EL (cell line): Measurements from ENCODE around the gene RAB3C.

Experiments
- DNase-seq: peaks from one replicate; pipeline ENCODE4 v3.0.0-alpha.2; 2016

RAB3C gene

DNA sequence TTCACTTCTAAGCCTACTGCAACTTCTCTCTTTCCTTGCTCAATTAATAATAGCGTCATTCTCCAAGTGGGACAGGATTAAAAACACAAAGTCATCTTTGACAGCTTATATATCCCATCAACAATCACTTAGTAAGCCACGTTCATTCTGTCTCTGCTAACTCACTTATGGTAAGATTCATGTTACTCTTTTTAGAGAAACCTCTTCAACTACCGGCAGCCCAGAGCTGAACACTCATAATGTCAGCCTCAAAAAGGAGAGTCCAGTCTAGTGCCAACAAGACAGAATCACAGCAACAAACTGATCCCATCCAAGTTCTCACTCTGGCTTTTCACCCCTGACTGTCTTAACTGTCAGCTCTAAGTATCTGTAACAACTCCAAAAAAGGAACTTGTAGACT lies 196.0 kb downstream of the RAB3C start:
- no peak for DNase-seq

DNA sequence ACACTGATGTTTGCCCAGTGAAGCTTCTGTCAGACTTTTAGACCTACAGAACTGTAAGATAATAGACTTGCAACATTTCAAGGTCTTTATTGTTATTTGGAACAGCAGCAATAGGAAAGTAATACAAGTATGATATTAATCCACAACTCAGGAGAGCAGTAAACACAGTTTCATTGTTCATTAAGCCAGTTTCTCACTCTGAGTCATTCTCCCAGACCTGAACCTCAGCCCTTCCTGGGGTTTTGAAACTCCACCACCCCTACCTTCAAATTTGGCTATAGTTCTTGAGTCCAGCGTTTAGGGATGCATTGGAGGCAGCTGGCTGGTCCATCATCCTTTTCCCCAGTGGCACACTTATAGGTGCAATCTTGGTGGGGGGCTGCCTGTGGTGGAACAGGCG lies 203.2 kb downstream of the RAB3C start:
- no peak for DNase-seq

DNA sequence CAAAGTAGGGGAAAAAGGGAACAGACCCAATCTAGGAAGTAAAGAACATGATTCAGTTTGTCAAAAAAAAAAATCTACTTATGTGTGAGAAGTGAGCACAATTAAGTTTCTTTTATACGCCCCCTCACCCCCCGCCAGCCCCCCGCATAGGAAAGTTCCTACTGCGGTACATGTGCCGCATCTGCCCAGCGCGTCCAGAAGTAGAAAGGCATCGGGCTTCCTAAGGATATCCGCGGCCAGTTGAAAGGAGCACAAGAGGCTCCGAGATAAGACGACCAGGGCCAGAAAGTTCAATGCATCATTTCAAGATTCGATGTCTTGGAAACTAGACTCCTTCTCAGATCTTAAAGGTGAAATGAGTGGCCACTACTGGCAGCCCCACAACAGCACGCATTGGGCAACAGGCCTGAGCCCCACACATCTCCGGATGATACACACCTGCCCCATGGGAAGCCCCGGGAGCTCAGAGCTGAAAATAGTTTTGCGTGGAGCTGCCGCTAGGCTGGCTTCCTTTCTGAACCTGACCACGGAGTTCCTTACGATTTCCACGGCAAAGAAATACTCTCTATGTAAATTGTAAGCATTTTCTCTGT lies 203.9 kb downstream of the RAB3C start:
- no peak for DNase-seq

DNA sequence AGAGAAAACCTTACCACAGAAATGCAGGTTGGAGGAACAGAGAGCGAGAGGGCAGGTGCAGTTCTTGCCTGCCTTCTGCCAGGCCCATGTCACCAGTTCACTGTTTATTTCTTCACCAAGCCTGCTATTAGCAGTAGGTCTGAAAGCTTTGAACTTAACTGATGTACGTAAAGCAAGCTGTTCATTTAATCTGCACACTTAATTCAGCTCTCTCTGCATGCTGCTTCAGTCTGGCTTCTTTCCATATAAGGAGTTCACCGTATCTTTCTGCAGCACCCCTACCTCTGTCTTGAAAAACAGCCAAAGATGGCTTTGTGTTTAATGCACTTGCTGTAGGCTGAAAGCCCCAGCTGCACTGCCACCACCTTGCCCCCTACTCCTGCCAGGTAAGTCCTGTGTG lies 205.1 kb downstream of the RAB3C start:
- no peak for DNase-seq

DNA sequence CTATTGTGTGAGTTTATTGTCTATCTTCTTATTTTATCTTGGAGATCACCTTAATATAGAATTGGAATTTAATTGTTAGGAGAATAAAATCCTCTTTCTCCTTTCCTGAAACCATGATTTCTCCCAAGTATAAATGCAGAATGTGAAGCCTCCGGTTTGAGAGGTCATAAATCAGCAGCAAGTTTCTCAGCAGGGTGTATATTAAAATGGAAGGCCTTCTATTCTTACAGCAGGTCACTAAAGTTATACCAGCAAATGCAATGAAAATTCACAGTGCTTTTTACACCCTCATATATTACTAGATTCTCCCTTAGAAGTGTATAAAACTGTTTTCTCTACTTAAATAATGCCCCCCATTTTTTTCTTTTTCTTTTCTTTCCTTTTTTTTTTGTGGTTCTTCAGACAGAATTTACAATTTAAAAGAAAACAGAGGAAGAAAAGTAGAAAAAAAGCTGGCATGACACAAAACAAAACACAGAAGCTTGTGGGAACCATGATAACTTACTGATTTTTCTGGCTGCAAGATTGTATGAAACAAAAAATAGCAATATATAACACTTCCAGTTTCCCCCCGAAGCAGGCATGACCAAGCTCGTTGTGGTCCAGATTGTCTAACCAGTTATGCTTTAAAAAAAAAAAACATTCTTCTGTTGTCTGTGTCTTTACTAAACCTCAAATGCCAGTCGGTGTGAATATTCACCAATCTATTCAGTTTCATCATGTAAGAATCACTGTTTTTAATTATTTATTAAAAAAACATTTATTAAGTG lies 211.2 kb downstream of the RAB3C start:
- no peak for DNase-seq

DNA sequence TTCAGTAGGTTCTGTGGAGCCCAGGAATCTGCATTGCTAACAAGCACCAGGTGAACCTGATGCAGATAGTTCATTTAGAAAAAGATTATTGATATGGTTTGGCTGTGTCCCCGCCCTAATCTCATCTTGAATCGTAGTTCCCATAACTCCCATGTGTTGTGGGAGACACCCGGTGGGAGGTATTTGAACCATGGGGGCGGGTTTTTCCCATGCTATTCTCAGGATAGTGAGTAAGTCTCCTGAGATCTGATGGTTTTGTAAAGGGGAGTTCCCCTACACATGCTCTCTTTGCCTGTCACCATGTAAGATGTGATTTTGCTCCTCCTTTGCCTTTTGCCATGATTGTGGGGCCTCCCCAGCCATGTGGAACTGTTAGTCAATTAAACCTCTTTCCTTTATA lies 212.0 kb downstream of the RAB3C start:
- DNase-seq: no peak

DNA sequence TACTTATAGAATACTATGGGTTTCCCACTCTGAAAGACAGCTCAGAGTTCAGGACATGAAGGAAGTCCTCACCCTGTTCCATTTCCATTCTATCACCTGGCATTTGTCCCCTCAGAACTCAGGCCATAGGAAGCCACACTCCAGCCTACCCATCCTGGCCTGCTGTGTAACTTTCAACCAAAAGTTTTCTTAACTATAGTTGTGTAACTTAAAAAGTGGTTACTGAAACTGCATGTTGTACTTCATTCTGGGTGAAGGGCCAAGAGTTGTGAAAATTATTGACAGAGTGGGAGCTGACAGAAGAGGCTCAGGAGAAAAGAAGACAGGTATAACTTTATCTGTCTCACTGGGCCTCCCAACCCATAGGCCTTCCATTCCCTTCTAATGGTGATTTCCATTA lies 212.5 kb downstream of the RAB3C start:
- no peak for DNase-seq

DNA sequence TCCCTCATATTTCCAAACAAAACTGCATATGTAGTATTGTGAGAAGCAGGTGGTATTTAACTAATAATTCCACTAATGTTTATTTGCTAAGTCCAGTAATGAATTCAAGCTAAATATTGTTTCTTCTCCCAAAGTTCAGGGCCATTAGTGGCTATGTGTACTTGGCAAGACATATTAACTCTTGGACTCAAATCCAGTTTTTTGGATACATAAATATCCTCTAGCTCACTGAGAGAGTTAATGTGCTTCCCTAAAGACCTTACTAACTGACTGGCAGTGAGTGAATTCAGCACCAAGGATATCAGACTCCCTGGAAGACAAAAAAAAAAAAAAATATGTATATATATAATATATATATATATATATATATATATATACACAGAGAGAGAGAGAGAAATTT lies 214.1 kb downstream of the RAB3C start:
- DNase-seq: no peak

DNA sequence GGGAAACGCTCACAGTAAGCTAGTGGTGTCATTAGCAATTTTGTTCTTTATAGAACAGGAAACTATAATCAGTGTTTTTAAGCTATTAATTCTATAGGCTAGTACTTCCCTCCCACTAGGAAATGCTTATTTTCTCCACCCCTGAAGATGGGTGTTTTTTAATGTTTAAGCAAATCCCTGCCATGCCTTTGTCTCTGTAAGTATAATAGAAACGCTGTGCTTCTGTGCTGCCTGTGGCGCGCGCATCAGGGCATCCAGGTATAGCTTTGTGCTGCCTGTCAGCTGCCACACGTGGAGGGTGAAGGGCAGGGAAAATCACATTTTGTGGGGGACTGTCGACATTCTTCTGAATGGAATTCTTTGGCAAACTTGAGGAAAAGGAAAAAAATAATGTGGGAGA lies 217.5 kb downstream of the RAB3C start:
- no peak for DNase-seq

DNA sequence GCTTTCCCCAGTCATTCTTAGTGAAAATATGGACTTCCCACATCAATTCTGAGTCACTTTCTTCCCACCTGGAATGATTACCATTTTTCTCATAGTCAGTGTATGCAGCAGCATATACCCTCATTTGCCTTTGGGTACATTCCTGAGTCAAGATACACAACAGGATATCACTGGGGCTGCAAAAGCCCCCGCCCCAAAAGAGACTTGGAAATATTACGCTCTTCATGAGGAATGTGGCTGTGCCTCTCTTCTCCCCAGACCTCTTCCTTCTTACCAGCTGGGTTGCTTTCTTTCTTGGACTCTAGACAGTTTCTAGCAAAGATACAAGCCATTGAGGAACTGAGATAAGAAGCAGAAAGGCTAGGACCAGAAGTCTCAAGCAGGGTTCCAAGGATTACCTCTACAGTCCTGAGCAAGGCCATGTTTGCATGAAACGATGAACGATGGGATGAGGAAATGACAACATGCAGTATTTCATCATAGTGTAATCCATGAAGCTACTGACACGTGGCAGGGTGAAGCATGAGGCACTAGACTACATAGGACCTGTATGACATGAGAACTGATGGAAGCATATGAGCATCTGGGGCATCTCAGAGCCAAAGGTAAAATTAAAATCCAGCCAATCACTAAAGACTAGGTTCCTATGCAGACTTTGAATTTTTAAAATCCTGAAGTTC lies 218.1 kb downstream of the RAB3C start:
- DNase-seq: no peak

DNA sequence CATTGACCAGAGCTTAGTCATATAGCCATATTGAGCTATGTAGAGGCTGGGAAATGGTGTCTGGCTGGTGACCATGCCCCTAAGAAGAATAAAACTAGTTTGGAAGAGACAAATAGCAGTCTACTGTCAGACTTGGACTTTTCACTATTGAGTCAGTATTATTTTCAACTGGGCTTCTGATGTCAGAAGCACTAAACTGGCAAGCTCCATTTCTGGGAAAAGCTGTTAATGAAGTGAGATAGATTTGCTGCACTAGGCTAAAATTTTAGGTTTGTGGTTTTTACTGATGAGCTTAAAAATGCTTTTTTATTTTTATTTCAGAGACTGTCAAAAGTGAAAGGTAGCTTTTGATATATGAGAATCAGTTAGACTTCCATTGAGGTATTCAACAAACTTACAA lies 220.2 kb downstream of the RAB3C start:
- DNase-seq: no peak

DNA sequence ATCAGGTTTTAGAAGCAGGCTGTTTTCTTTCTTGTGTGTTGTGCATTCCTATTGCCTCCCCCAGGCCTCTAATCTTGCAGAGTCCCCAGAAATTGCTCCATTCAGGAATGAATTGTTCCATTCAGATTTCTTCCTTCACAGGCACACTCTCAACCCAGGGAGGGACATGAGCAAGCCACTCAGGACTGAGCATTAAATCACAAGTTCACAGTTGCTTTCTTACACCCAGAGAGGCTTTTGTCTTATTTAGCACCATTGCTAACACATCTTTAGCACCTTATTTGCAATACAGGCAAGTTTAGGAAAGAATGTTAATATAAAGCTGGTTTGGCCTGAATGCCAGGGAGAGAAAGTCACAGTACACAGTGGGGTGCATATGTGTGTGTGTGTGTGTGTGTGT lies 221.4 kb downstream of the RAB3C start:
- no peak for DNase-seq

DNA sequence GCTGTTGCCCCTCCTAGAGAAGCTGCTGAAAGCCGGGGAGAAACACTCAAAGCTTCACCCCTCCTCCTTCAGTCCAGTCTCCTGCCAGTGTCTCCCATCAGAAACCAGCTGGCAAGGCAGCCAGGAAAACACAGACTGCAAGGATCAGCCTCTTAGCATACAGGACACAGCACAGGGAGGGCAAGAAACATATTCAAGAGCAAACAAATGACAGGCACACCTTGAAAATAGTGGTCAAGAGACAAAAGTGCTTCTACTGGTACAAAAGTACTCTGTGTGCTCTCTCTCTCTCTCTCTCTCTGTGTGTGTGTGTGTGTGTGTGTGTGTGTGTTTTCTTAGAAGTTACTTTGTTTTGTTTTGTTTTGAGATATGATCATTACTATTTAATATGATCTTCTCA lies 227.2 kb downstream of the RAB3C start:
- no peak for DNase-seq

DNA sequence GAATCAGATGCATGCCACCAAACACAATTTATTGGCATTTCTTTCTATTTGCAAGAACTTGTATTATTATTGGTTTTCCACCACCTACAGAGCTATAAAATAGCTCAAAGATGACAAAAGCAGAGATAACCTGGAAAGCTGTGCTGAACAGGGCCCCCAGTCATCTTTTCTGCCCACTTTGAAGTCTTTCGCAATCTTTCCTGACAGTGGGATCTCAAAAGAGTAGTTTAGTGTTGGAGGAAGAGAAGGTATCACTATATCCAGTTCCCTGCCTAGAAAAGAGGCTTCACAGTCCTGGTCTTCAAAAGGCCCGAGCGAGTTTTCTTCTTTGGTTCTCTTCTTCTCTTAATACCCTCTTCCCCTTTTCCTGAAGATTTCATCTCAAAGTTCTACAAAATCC lies 231.0 kb downstream of the RAB3C start:
- no peak for DNase-seq

DNA sequence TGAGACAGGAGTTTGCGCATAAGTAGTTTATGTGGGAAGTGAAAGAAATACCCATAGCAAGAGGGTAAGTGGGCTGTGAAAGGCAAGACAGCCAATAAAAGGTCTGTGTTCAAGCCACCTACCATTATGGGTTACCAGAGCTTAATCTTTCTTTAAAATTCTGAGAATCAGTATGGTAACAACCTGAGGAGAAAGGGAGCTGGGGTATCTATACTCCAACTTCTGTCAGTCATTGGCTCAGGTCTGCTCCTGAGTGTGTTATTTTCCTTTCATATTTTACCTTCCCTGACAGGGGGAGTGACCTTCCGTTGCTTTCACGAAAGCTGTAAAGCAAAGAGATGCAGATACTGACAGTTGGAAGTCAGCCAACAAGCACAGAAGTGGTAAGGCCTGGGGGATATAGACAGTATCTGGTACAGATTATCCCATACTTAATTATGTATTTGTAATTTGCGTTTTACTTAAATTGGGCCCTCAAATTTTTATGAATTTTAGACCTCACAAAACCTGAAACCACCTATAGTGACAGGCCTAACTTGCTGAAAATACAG lies 233.4 kb downstream of the RAB3C start:
- no peak for DNase-seq

DNA sequence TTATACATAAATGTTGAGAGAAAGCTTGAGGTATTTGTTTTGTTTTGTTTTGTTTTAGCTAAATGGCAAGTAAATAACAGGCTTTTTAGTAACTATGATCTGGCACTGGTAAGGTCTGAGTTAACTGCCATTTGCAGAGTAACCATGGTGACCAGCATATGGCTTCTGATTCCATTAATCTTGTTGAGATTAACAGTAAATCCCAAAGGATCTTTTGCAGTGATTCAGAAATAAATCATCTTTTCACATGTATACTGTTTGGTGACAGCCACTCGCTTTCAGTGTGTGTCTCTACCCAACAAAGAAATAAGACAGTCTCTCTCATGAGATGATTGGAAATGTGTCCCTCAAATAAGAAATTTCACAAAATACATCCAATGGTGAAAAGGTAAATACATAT lies 235.6 kb downstream of the RAB3C start:
- DNase-seq: no peak

DNA sequence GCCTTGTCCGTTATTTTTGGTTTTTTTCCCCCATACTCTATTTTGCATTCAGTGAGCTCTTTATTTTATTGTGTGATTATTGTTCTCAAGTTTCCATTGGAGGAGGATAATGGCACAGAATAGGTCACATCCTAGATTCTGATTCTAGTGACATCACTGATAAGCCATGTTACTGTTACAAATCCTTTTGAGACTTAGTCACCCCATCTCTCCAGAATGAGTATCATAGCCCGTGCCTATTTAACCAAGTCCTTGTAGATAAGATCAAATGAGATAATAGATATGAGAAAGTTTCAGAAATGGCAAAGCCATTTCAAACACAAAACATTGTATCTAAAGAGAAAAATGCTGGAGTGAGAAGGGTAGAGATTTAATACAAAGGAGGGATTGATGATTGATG lies 242.6 kb downstream of the RAB3C start:
- no peak for DNase-seq

DNA sequence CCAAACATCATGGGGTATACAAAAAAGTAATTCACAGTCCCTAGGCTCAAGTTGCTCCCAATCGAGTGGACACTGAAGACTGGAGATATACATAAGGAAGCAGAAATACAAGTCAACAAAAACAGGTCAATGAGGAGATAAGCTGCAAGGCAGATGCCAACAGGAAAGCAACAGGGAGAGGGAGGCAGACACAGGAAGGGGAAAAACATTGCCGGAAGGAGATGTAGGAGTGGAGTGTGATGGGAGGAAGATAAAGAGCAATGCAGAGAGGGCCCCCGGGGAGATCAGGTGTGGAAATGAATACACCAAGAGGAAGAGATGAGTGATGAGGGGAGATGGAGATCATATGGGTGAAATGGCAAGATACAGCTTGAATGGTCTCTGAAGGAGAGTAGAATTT lies 243.0 kb downstream of the RAB3C start:
- no peak for DNase-seq

DNA sequence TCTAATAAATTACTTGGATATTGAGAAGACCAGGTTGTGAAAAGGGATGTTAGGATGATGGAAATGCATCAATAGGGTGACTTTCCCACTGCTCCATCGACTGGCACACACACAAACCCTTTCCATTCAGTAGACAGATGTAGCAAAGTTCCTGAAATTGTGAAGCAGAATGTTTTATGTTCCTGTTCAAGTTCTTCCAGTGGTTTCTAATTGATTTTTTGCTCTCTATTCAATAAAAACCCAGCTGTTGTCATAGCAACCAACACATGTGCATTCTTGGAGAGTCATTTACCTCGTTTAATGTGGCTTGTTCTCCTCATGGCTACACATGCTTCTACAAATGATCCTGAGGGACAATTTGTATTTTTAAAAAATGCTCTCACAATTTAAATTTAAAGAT lies 244.6 kb downstream of the RAB3C start:
- DNase-seq: no peak

DNA sequence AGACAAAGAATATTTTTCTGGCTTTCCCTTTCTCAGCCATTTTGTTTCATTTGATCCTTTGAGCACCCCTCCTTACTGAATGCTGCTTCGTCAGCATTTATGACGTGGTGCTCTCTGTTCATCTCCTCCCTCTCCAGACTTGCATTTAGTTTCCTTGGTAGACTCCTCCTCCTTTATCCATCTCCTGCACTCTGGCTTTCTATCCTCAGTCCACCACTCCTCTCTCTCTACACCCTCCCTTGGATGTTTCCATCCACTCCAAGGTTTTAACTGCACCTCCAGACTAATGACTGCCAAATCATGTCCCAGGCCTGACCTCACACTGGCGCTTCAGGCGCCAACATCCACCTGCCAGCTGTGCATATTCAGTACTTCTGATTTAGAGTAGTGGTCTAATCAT lies 245.4 kb downstream of the RAB3C start:
- DNase-seq: no peak

DNA sequence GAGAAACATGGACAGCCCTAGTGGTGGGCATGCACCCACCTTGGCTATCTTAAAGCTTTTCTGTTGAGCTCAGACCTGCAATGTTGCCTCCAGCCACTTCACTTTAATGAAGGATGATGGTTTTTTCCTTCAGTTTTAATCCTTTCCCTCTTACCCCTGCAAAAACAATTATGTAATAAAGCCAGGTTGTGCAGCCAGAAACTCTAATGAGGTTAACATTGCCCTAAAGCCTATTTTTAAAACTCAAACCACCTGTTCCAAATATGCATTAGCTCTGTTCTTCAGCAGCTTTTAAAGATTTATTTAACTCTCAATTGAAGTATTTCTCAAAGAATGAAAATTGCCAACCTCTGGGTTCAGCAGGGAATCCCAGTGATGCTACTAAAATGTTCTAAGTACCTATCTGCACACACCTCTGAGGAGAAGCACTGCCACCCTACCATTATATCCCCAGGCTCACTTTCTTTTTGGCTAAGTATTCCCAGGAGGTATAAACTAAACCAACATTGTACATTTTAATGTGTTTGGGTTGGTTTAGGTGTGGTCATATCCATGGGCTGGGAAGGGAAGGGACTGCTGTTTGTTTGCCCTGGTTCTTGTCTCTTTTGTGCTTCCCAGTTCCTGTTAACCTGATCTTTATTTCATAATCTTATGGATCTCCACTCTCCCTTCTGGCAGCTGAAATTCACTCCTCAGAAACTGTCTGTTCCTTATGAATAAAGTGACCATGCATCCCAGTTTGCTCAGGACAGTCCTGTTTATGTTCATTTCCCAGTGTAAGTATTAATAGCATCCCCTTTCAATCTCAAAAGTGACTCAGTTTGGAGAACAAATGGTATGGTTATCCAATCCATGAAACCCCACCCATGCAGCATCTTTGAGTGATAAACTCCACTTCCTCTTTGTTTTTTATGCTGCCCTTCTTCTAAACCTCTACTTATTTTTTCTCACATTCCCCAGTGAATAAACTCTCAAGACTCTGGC lies 251.7 kb downstream of the RAB3C start:
- no peak for DNase-seq

DNA sequence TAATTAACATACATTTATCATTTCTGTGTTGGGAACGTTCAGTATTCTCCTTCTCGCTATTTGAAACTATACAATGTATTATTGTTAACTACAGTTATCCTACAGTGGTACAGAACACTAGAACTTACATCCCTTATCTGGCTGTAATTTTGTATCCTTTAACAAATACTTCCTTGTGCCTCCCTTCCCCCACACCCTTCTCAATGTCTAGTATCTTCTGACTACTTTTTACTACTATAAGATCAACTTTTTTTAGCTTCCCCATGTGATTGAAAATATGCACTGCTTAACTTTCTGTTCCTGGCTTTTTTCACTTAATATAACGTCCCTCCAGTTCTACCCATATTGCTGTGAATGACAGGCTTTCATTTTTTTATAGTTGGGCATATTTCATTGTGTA lies 253.5 kb downstream of the RAB3C start:
- DNase-seq: no peak

DNA sequence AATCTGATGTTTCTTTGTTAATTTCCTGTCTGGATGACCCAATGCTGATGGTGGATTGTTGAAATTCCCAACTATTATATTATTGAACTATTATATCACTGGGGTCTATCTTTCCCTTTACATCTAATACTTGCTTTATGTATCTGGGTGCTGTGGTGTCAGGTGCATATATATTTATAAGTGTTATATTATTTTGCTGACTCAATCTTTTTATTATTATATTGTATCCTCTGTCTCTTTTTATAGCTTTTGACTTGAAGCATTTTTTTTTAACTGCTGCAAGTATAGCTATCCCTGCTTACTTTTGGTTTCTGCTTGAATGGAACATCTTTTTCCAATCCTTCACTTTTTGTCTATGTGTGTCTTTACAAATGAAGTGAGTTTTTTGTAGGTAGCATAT lies 255.9 kb downstream of the RAB3C start:
- no peak for DNase-seq
